HG02870 (cell line): Measurements from ENCODE around the gene PRR5L.
A peak's percentile ranks its signal among the peaks of the same experiment; 100 is the strongest.

Source experiments
- ATAC-seq: cut with Tn5 transposase; IDR thresholded peaks from one replicate; pipeline ENCODE4 v1.9.1; 2021; ENCODE audit warnings: mild to moderate bottlenecking, moderate library complexity; ENCODE audit not compliant: unreplicated experiment

Gene PRR5L

DNA sequence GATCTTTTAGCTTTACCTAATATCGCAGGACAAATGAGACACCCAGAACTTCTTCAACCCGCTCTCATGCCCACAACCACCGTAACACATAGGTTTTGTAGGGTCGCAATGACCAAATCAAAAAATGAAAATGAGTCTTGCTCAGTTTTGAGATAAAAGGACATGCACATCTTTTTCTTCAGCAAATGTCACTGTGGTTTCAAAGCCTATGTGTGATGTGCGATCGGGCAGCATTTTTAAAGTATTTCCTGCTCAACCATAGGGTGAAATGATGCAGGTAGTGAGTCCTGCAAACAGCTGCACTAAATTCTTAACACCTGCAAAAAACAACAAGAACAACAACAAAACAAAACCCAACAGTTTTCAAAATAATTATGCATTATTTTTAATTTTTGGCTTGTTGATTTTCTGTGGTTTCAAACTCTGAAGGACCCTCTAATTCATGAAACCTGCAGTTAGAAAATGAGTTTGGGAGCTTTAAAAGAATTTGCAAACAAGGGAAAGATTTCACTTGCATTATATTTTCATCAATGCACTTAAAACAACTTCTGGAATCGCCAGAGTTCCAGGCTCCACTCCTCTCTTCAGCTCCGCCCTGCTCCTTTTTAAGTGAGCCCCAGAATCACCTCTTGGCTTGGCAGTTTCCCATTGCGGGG lies 79.4 kb downstream of the PRR5L start:
- no peak for ATAC-seq

DNA sequence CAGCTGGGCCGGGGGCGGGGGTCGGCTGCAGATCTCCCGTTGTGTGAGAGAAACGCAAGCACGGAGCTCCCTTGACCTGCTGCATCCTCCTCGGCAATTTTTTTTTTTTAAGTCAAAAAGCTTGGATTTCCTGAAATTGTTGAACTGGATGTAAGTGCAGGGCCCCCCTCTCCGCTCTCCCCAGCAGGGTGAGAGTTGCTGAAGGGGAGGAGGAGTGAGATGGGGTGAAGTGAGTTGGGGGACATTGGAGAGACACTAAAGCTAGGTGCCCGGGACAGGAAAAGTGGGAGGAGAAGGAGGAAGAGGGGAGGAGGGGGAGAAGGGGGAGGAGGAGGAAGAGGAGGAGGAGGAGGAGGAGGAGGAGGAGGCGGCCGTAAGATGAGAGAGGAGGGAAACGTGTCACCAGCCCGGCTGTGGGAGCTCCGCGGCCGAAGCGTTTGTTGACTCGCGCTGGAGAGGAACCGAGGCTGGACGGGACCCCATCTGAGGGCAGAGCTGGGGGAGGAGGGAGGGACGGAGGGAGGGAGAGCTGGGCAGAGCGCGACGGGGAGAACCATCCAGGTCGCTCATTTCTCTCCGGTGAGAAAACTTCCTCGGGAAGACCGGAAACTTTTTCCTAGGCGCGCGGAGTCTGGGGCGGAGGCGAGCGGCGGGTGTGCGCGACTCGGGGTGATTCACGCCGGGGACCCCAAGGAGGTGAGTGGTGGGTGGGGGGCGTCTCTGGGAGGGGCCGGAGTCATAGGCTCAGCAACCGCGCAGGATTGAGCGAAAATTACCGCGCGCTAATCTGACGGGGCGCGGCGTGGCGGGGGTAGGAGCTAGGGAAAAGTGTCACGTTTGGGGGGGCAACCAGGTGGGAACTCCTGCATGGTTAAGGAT lies 80.2 kb downstream of the PRR5L start:
- no peak for ATAC-seq

DNA sequence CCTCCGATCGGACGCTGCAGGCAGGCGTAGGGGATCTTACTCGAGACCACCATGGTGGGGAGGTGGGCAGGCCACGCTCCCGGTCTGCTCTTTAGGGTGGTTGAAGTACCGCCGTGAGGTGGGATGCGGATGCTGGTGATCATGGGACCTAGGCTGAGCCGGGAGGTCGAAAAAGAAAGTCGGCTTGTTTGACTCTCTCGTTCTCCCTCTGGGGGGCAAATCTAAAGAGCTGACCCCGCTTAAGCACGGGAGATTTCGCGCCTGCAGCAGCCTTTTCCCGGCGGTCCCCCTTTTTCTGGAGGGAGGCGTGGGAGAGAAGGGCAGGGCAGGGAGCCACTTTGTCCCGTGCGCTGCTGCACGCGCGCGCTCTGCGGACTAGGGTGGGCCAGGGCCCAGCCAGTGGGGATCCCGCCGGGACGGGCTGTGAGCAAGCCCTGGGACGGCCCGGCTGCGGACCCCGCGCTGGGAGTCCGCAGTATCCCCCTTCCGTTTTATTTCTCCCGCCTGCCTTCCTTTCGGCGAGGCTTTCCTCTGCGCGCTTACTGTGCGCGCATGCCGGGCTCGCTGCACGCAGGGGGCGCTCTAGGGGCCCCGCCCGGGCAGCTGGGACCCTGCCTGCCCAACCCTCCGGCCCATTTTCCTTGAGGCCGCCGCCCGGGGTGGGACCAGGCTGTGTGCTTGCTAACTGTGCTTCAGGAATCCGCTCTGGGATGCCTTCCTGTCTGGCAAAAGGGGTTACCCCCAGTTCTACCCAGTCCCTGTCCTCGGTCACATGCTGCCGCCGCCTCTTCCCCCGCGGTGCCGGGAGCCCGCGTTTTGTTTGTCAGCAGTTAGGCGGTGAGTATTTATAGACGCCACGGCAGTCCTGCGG lies 81.0 kb downstream of the PRR5L start:
- ATAC-seq: peak; percentile 42

GRCh38 chr11:36377759-36378564 lies 81.9 kb downstream of the PRR5L start:
- ATAC-seq: peak; percentile 42

- ATAC-seq: no peak
Observed at GRCh38 chr11:36379653-36380052, 83.6 kb downstream of the PRR5L start.

DNA sequence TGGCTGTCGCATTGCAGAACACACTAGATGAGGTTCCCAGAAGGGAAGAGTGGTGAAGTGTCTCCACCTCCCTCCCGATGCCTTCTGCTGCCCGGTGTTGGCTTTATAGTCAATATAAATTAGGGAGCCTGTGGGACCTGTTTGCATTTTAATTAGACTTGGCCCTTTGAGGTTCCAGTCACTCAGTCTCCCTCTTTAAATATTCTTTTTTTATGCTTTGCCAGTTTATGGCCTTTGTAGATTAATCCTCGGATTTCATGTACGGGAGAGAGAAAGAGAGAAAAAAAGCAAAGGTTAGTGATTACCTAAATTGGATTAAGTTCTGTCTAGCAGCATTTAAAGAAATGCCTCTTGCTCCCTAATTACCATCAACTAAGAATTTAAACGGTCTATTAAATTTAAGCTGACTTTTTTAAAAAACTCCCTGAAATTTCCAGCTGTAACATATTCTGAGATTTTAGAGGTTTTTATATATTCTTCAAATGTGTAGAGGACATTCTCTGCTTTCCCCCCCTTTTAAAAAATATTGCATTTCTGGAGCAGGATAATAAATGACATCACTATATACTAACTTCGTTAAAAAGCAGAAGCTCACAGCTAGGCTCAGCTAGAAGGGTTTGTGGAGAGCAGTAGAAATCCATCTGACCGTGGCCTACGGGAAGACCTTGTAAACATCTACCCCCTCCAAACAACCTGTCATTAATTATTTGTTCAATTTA lies 84.4 kb downstream of the PRR5L start:
- ATAC-seq: no peak

DNA sequence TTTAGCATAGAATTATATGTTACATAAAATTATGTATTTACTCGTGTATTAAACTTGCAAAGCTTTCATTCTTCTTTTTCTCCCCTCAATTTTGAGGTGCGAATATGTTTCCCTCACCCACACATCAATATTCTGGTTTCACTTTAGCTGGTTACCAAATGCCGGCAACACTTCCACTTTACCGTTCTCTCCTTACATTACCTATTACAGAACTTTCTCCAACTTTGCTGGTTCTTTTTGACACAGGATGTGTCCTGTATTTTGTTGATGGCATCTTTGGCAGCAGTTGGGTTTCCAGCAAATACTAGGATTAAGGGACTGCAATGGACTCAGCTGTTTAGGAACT lies 84.9 kb downstream of the PRR5L start:
- ATAC-seq: no peak

DNA sequence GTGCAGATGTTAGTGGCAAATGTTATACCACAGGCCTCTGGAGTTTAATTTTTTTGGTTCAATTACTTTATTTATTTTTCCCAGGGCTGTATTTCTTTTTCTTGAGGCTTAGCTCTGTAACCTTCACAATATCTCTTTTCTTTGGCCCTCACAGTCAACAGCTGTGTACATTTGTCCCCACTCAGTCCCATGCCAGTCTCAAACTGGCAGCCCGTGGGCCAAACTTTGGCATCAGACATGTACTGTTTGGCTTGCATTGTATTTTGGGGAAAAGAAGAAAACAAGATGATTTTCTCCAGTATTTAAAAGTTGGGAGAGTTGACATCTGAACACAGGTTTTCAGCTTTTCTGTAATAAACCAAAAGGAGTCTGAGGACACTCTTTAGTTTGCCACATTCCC lies 87.1 kb downstream of the PRR5L start:
- ATAC-seq: no peak

GRCh38 chr11:36385121-36385970 lies 89.3 kb downstream of the PRR5L start:
- ATAC-seq: peak; percentile 51

GRCh38 chr11:36386411-36386810 lies 90.3 kb downstream of the PRR5L start:
- ATAC-seq: no peak

- ATAC-seq: no peak
Observed at GRCh38 chr11:36388071-36388470, 92.0 kb downstream of the PRR5L start.

DNA sequence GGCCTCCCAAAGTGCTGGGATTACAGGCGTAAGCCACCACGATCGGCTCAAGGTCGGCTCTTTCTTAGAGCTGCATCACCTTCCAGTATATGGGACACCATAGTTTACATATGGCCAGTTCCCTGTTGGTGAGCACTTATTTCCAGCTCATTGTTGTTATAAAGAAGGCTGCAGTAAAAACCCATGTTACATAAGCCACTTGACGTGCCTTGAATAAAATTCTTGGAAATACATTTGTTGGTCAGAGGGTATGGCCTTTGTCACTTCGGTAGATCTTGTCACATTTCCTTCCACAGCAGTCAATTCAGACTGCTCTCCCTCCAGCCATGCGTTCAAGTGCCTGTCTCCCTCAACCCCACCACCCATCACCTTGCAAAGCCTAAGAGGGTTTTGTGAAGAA lies 92.9 kb downstream of the PRR5L start:
- ATAC-seq: no peak

DNA sequence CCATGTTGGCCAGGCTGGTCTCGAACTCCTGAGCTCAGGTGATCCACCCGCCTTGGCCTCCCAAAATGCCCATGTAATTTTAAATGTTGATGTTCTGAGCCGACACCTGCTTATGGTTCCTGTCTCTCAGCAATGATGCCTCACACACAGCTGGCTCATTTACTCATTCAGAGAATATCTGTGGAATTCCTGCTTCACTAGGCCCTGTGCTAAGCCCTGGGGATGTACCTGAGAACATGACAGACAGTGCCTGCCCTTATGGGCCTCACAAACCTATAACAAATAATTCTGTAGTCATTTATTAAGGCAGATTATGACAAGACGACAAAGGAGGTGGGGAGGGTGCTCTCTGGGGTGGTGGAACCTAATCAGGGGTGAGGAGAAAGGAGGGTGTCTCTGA lies 93.7 kb downstream of the PRR5L start:
- peak; percentile 69 for ATAC-seq

DNA sequence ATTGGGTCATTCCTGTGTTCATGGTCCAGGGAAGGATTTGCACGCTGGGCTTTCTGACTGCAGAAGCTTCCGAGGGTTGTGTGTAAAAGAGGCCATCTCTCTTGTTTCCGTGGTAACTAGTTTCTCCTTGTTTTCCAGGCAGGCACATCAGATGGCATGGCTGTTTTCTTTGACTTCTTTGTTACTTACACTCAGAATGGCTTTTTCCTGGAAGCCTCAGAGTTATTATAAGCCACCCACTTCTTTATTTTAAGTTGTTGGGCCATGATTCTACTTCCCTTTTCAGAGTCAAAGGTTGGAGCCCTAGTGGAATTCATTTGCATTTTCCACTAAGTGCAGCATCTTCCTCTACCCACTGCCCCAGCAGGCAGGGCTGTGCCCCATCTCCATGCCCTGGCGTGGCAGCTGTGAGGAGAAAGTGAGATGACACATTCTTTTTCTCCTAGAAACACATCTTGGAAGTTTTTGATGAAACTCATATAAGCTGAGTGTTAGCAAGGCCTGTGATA lies 94.9 kb downstream of the PRR5L start:
- ATAC-seq: no peak

- no peak for ATAC-seq
Observed at GRCh38 chr11:36392196-36392595, 96.1 kb downstream of the PRR5L start.

- no peak for ATAC-seq
Observed at GRCh38 chr11:36394056-36394455, 98.0 kb downstream of the PRR5L start.

DNA sequence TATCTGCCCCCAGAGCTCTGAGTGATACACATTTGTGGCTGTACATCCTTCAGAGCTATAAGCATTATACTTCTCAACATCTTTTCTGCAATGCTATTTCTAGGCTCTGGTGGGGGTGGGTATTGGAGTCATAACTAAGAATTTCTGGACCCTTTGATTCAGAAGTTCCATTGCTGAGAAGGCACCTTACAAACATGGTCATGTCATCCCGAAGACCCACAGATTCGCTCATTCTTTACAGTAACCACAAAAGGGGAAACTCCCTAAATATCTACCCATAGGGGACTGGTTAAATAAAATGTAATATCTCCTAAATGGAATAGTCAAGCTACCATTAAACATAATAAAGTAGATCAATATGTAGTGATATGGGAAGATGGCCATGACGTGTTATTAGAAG lies 98.8 kb downstream of the PRR5L start:
- no peak for ATAC-seq

DNA sequence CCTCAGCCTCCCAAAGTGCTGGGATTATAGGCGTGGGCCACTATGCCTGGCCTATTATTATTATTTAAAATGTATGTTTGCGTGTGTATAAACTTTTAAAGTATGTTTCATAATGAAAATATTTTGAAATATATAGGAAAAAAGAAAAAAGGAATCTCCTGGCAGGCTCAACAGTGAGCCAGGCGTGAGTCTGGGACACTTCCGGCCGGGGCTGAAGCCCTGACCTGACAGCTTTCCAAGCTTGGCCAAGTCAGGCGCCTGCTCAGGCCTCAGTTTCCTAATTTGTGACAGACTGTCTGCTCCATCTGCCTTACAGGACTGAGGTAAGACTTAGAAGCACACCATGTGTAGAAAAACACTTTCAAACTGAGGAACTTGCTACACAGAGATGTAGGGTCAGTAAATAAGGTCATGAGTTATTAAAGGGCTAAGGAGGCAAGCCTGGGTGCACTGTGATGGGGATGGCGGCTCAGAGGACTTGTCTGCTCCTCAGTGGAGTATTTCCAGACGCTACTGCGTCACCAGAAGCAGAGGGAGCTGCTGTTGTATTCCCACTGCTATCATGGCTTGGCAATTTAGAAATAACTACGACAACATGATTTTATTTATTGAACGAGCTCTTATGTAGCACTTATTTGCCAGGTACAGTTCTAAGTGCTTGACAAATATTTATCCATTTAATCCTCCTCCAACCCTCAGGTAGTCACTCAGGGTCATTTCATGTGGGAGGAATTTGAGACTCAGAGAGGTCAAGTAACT lies 100.1 kb downstream of the PRR5L start:
- ATAC-seq: no peak
